Smooth muscle cell (in vitro differentiated cells): ENCODE results near the gene INMT. TPM values are rescaled to one million over a fixed set of nuclear protein-coding genes. Genes with fewer than 3 reads are reported as not detected.

Source experiments
- DNase-seq: peaks from one replicate; lab custom pipeline; 2025; ENCODE audit not compliant: unreplicated experiment; lab: John Stamatoyannopoulos, UW
- H2AFZ ChIP-seq: fragments of 200-600 bp; sonication (generic); 2 replicates; pipeline ENCODE4 v1.6.0; 2016; ENCODE audit warnings: antibody characterized with exemption, low read depth, mild to moderate bottlenecking
- H3F3A ChIP-seq: fragments of 200-600 bp; sonication (generic); 2 replicates; pipeline ENCODE4 v1.6.0; 2017; ENCODE audit warnings: antibody characterized with exemption, low read depth
- H3K27ac ChIP-seq: fragments of 200-600 bp; sonication (generic); 2 replicates; pipeline ENCODE4 v1.5.1; 2016; ENCODE audit warnings: low read depth, mild to moderate bottlenecking
- H3K27me3 ChIP-seq: fragments of 200-600 bp; sonication (generic); 2 replicates; pipeline ENCODE4 v1.6.1; 2016; ENCODE audit warnings: low read depth, mild to moderate bottlenecking
- H3K36me3 ChIP-seq: fragments of 200-600 bp; sonication (generic); 2 replicates; pipeline ENCODE4 v1.5.1; 2016; ENCODE audit warnings: low read depth
- H3K4me1 ChIP-seq: fragments of 200-600 bp; sonication (generic); 2 replicates; pipeline ENCODE4 v1.5.1; 2016; ENCODE audit warnings: low read depth
- H3K4me2 ChIP-seq: fragments of 200-600 bp; sonication (generic); 2 replicates; pipeline ENCODE4 v1.6.0; 2016; ENCODE audit warnings: mild to moderate bottlenecking
- H3K4me3 ChIP-seq: fragments of 200-600 bp; sonication (generic); 2 replicates; pipeline ENCODE4 v1.5.1; 2016; ENCODE audit warnings: mild to moderate bottlenecking
- H3K79me2 ChIP-seq: fragments of 200-600 bp; sonication (generic); 2 replicates; pipeline ENCODE4 v1.6.0; 2016; ENCODE audit warnings: low read depth, mild to moderate bottlenecking
- H3K9ac ChIP-seq: fragments of 200-600 bp; sonication (generic); 2 replicates; pipeline ENCODE4 v1.6.0; 2016; ENCODE audit warnings: low read depth
- H3K9me3 ChIP-seq: fragments of 200-600 bp; sonication (generic); replicated peaks from 2 replicates; pipeline ENCODE4 v1.5.1; 2016; ENCODE audit warnings: low read depth
- H4K20me1 ChIP-seq: fragments of 200-600 bp; sonication (generic); 2 replicates; pipeline ENCODE4 v1.6.0; 2016; ENCODE audit warnings: low read depth
- WGBS: methylation state at CpG from one replicate; pipeline ENCODE4 v1.1.7; 2016; ENCODE audit warnings: low lambda C conversion rate; 5-methylcytosine and 5-hydroxymethylcytosine counted together
- polyA plus RNA-seq: library from polyadenylated mRNA; unstranded; fragments of >200 nt; fragmentation: Nextera tagmentation; extraction: Ambion mirVana; gene quantifications from 2 replicates; pipeline ENCODE4 v1.2.1, GENCODE V29; 2016
- total RNA-seq: library from RNA; depleted of rRNA; stranded (reverse); fragments of >200 nt; gene quantifications from 2 replicates; pipeline ENCODE4 v1.2.3, GENCODE V29; 2014
- TF ChIP-seq, protein P1 (sequence below): fragments of 200-600 bp; sonication (generic); IDR thresholded peaks from 2 replicates; pipeline ENCODE4 v1.5.1; 2017; ENCODE audit warnings: borderline replicate concordance, mild to moderate bottlenecking, antibody characterized with exemption; ENCODE audit not compliant: insufficient read depth, poor library complexity, severe bottlenecking

INMT gene
- total and polyA plus RNA-seq, 2 experiments from 2014 or later = 2.3 to 4.0 TPM

DNA sequence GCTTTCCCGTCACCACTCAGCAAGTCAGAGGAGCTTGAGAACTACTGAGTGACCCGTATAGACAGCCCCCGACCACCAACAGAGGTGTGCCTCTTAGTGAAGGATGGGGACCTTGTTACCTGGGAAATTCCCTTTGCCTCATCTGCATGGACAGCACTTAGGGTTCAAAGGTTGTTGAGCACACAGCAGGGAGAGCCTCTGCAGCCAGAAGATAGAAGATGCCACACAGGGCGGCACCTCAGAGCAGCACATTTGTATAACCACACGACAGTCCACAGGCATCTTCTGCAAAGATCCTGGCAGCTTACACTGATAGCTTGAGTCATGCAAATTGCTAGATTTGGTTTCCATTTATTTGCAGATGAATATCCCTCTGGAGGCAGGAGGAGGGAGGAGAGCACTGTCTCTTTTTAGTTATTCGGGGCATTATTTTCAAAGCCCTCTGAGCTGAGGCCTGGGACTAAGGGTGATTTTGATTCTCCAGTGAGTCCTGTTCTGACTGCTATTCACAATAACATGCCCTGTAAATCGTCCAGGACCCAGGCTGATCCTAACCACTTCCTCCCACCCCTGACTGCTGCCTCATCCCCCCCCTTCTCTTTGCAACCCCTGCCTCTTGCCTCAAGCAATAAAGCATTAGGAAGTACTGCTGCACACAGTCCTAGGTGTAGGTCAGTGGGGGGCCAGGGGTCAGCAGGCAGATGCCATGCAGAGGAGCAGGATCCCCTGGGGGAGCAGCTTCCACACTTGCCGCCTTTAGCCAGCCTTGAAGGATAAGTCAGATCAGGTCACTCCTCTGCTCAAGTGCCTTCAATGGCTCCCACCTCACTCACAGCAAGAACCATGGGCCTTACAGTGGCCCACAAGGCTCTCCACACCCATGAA, 24.6 kb upstream of the INMT start:
- H3K79me2 ChIP-seq = no peaks in the 10 kb centered on the region
- H3K9me3 ChIP-seq = no peaks in the 10 kb centered on the region
- H3K4me3 ChIP-seq = no peak overlapping the region
- H3K27me3 ChIP-seq = no peaks in the 10 kb centered on the region
- H3K4me2 ChIP-seq = no peak overlapping the region
- H3K4me1 ChIP-seq = no peaks in the 10 kb centered on the region
- no peaks in the 10 kb centered on the region for H3K36me3 ChIP-seq
- no peaks in the 10 kb centered on the region for H3F3A ChIP-seq
- H3K9ac ChIP-seq = no peak overlapping the region
- no peaks in the 10 kb centered on the region for H4K20me1 ChIP-seq
- H2AFZ ChIP-seq = no peak overlapping the region
- H3K27ac ChIP-seq = no peak overlapping the region
- no peak for DNase-seq
- WGBS = 52% methylated on average over 8 of the region's 8 CpGs
- TF ChIP-seq, protein P1, sequence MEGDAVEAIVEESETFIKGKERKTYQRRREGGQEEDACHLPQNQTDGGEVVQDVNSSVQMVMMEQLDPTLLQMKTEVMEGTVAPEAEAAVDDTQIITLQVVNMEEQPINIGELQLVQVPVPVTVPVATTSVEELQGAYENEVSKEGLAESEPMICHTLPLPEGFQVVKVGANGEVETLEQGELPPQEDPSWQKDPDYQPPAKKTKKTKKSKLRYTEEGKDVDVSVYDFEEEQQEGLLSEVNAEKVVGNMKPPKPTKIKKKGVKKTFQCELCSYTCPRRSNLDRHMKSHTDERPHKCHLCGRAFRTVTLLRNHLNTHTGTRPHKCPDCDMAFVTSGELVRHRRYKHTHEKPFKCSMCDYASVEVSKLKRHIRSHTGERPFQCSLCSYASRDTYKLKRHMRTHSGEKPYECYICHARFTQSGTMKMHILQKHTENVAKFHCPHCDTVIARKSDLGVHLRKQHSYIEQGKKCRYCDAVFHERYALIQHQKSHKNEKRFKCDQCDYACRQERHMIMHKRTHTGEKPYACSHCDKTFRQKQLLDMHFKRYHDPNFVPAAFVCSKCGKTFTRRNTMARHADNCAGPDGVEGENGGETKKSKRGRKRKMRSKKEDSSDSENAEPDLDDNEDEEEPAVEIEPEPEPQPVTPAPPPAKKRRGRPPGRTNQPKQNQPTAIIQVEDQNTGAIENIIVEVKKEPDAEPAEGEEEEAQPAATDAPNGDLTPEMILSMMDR = no peak

DNA sequence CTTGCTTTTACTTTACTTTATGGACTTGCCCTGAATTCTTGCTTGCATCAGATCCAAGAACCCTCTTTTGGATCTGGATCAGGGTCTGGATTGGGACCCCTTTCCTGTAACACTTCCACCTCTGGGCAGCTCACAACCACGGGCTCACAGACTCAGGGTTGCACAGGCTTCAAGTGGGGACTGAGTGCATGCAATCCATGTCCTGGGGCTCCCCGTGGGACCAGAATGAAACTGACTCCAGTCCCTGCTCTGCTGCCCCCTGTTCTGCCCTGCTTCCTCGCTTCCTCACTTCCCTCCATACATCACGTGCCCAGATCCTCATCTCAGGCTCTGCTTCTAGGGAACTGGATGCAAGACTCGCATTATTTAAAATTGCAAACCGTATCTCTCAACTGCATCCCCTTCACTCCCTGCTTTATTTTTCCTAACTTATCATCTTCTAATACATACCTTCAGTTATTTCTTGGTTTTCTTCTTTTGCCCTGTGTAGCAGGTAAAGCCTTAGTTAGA, 23.3 kb upstream of the INMT start:
- H3K9me3 ChIP-seq = no peaks in the 10 kb centered on the region

GRCh38 chr7:30729642-30730041, 22.3 kb upstream of the INMT start:
- DNase-seq = no peak
- Histone ChIP-seq H3K27me3 (no peaks in the 10 kb centered on the region), H4K20me1 (no peaks in the 10 kb centered on the region), H3F3A (no peaks in the 10 kb centered on the region), H3K4me2 (no peak overlapping the region), H3K9me3 (no peaks in the 10 kb centered on the region), H3K27ac (no peak overlapping the region), H3K79me2 (no peaks in the 10 kb centered on the region), H2AFZ (no peak overlapping the region), H3K9ac (no peak overlapping the region), H3K36me3 (no peaks in the 10 kb centered on the region), H3K4me3 (no peak overlapping the region), H3K4me1 (no peaks in the 10 kb centered on the region)
- TF ChIP-seq, protein P1 = no peak
- WGBS = 72% methylated on average over 2 of the region's 2 CpGs

More for the DNA sequence above, 23.3 kb upstream of the INMT start:
- WGBS = 72% methylated on average over 6 of the region's 6 CpGs
- Histone ChIP-seq H3K4me3 (no peak overlapping the region), H3K27me3 (no peaks in the 10 kb centered on the region), H4K20me1 (no peaks in the 10 kb centered on the region), H3K9ac (no peak overlapping the region), H2AFZ (no peak overlapping the region), H3F3A (no peaks in the 10 kb centered on the region), H3K27ac (no peak overlapping the region), H3K36me3 (no peaks in the 10 kb centered on the region), H3K79me2 (no peaks in the 10 kb centered on the region), H3K4me2 (no peak overlapping the region), H3K4me1 (no peaks in the 10 kb centered on the region)
- TF ChIP-seq, protein P1 = no peak
- DNase-seq = no peak

- Histone ChIP-seq H3F3A (no peaks in the 10 kb centered on the region), H2AFZ (no peak overlapping the region), H3K4me2 (no peak overlapping the region), H3K9me3 (no peaks in the 10 kb centered on the region), H3K36me3 (no peaks in the 10 kb centered on the region), H3K27ac (no peak overlapping the region), H4K20me1 (no peaks in the 10 kb centered on the region), H3K79me2 (no peaks in the 10 kb centered on the region), H3K9ac (no peak overlapping the region), H3K4me1 (no peaks in the 10 kb centered on the region), H3K4me3 (no peak overlapping the region), H3K27me3 (no peaks in the 10 kb centered on the region)
- WGBS = 97% methylated on average over 2 of the region's 2 CpGs
- TF ChIP-seq, protein P1 = no peak
- no peak for DNase-seq
Observed at GRCh38 chr7:30730097-30730496, 21.8 kb upstream of the INMT start.
